Mesenteric fat pad (tissue), 1 donor: ENCODE results near the gene NF2. TPM values are rescaled to one million over a fixed set of nuclear protein-coding genes. Genes with fewer than 3 reads are reported as not detected.

Experiments
- DNase-seq: peaks from one replicate; pipeline ENCODE4 v3.0.0-alpha.2; 2020; ENCODE audit warnings: low spot score
- total RNA-seq: library from RNA; stranded (reverse); fragmentation: NEBNext Ultra II Directional; extraction: Animal tissue kit (Norgen Biotek cat#: 25700); gene quantifications from one replicate; pipeline ENCODE4 v1.2.1, GENCODE V29; 2021
- donor health status: DM: yes; HTN: yes; CAD: no.

NF2 gene
- total RNA-seq, 1 donor from 2014 or later: 34.1 TPM

DNA sequence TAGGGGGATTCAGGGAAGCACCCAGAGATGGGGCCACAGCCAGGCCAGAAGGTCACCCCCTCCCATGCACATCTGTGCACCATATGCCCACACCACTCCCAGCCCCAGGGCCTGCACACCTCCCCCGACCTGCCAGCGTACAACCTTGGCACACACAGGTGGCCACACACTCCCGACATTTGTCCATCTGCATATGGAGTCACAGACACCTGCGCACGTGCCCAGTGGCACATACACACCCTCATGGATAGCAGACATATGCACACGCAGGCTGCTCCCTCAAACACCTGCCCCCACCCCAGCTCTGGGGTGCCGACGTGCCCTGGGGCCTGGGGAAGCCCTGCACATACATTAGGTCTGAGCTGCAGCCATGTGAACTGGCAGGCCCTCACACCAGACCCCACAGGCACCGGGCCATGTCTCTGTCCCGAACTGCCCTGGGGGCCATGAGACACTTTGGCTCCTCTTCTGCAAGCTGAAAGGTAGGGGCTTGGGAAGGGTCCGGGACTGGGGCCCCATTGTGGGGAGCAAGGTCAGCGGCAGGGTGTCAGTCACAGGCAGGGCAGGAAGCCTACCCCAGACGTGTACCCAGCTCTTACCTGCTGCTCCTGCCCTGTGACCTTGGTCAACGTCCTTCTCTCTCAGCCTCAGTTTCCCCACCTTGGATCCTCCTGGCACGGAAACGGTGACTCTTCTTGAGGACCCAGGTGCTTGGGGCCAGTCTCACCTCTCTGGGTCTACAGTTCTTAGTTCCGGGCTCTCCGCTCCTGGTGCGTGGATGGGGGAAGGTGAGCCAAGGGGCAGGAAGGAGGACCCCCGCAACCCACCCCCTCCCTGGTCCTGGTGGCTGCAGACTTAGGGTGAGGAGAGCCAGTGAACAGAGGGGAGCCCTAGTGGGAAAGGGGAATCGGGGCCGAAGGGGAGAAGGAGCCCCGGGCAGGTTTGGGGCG lies 115.8 kb downstream of the NF2 start:
- DNase-seq: no peak

DNA sequence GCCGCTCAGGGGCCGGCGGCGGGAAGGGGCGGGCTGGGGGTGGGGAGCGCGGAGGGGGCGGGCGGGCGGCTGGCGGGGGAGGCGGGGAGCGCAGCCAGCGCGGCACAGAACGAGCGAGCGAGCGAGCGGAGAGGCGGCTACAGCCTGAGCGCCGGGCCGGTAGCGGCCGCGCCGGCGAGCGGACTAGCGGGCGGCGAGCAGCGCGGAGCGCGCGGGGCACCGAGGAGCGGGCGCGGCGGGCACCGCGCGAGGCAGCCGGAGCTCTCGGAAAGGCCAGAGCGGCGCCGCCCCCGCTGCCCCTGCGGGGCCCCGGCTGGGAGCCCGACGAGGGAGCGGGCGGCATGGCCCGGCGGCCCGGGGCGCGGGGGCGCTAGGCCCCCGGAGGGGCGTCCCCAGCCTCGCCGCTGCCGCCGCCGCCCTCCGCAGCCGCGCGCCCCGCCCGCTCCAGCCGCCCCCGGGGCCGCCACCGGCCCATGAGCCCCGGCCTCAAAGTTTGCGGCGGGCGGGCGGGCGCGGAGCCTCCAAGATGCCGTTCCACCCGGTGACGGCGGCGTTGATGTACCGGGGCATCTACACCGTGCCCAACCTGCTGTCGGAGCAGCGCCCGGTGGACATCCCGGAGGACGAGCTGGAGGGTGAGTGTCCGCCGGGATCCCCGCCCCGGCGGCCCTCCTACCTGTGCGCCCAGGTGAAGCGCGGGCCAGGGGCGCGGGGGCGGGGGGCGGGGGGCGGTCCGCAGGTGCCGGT lies 116.6 kb downstream of the NF2 start, which contains the start of gene CABP7:
CABP7 (plus strand) TSS at position 105 of the 747 bp plus-strand sequence; CDS start at position 527, 422 bp downstream.
- no peak for DNase-seq

DNA sequence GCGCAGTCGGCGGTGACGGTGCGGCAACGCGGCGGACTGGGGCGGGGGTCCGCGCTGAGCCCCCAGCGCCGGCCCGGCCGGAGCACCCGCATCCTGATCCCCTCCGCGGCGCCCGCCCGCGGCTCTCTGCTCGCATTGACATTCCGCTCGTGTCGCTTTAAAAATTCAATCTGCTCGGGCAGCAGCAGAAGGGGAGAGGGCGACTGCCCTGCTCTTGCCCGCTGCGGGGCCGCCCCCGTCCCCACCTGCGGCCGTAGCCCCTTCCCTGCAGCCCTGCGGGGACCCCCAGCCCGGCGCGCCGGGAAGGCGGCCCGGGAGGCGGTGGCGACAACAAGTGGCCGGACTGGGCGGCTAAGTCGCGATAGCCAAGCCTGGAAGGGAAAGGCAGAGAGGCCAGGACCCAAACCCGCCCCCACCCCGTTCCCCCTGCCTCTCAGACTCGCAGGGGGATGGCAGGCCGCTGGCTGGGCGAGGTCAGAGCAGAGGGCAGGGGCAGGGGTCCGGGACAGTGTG lies 117.4 kb downstream of the NF2 start:
- no peak for DNase-seq

DNA sequence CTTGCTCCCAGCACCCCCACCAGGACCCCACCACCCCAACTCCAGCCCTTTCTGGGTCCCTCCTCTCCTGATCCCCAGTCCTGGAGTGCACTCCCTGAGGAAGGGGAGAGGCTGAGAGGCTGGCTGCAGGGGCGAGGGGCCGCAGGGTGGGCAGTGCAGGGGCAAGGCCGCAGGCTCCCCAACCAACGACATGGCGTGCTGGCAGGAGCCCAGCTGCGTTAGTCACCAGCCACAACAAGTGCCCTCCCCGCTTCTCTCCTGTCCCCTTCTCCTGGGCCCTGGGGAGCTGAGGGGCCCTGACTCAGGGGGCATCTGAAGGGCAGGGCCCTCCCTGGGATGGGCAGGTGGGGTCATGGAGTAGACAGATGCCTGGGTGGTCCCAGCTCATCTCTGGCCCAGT lies 118.7 kb downstream of the NF2 start:
- no peak for DNase-seq

GRCh38 chr22:29722587-29722986 lies 119.2 kb downstream of the NF2 start:
- no peak for DNase-seq

- DNase-seq: no peak
Observed at GRCh38 chr22:29723766-29724165, 120.3 kb downstream of the NF2 start.

DNA sequence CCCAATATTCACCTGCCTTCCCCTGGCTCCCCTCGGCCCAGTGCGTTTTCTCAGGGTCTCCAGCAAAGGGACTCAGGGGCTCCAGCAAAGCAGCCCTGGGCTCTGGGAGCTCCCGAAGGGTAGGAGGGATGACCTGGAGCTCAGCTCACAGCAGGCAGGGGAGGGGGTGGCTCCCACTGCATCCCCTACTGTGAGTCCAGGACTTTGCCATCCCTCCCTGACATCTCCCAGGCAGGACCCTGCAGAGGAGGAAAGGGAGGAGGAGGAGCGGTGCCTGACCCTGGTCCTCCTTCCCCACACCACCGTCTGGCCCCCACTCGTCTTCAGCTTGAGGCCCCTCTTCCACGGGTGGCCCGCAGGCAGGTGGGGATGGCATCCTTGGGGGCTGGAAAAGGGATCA lies 121.4 kb downstream of the NF2 start:
- DNase-seq: no peak

GRCh38 chr22:29726106-29726505 lies 122.7 kb downstream of the NF2 start:
- DNase-seq: no peak

DNA sequence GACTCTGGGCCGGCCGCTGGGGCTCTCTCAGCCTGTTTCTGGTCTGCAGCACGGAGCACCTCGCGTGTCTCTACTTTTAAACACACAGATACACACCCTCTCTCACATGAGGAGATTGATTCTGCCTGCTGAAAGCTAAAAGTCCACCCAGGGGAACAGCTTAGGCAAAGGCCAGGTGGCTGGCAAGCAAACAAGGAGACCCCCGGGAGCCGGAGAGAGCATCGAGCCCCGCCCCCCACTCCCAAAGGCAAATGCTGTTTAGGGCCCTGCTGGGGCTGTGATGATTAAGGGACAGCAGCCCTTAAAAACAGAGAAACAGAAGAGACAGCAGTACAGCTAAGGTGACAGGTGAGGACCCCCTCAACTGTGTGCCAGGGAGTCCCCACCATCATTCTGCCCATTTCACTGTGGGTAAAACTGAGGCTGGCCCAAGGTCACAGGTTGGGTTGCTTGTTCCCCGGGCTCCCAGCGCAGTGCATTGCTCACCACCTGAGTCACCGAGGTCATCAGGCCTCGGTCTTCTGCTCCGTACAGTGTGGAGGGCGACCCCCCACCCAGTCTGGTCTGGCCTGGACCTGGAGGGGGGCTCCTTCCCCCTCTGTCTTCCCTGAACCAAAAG lies 123.2 kb downstream of the NF2 start:
- DNase-seq: no peak

GRCh38 chr22:29727131-29727523 lies 123.7 kb downstream of the NF2 start:
- DNase-seq: no peak

GRCh38 chr22:29729161-29729560 lies 125.7 kb downstream of the NF2 start:
- DNase-seq: no peak

DNA sequence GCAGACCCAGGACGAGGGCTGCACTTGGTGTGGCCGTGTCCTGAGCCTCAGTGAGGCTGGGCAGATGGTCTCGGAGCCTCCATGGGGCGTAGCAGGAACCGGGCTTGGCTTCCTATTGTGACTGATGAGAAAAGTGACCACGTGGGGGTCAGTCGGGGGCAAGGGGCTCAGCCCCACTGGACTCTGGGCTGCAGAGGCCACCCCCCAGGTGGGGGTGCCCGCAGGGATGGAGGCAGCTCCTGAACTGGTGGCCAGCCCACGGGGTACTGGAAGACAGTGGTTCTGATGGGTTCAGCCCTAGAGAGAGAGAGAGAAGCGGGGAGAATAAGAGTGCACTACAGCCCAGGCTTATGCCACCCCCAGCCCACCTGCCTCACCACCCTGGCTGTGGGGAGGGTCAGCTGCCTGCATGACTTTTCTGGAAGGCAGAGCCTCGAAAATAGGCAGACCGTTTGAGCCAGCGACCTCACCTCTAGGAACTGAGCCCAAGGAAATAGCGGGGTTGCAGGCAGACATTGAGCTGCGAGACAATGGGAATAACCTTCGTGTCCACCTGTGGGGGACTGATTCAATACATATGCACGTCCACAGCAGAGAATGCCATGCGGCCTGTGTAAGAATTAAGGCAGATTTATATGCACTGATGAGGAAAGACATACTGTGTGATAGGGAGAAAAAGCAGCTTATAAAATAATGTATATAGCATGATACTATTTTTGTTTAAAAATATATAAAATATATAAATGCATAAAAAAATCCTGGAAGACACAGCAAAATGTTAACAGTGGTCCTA lies 127.8 kb downstream of the NF2 start:
- DNase-seq: no peak

- DNase-seq: no peak
Observed at GRCh38 chr22:29732883-29733282, 129.4 kb downstream of the NF2 start.

DNA sequence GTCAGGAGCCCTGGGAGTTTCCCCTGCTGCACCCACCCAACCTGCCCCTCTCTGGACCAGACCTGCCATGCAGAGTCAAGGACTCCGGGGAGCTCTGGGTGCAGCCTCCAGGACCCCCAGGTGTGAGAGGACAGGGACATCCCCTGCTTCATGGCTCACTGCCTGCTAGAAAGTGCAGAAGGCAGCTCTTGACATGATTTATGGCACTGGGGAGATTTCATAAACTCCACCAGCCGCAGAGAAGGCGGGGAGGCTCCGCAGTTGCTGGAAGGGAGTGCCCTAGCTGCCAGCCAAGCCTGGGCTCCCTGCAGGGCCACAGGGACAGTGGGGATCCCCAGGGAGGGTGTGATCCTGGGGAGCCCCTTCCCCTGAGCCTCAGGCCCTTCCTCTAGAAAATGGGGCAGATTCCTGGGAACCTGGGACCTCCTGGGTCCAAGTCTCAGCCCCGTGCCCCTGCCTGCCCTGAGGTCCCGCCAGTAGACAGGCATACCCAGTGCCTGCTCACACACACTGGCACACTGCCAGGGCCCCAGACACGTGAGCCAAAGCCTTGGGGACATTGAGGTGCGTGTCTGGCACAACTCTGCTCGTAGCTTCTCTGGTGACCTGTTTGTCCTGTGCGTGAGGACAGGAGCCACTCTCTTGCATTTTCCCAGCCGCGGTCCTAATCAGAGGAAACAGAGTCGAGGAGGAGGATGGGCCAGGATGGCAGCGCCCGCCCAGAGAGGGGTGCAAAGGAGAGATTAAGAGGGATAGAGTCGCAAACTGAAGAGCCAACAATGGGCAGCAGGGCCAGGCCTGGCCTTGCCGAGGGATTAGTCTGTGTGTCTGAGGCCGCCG lies 130.1 kb downstream of the NF2 start:
- no peak for DNase-seq

- no peak for DNase-seq
Observed at GRCh38 chr22:29734406-29734805, 131.0 kb downstream of the NF2 start.

DNA sequence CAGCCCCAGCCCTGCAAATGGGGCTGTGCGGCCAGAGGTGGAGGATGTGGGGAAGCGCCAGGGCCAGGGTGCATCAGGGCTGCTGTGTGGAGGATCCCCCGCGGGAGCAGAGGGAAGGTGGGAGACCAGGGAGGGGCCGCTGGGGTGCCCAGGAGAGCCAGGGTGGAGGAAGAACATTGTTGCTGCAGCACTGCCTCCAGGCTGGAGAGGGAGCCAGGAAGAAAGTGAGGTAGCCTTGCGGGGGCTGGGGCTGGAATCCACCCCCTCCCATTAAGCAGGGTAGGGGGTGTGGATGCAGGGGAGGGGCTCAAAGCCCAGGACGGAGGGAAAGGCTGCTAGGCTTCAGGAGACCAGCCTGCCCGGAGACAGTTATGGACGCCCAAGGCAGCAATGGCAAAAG lies 131.4 kb downstream of the NF2 start:
- no peak for DNase-seq

DNA sequence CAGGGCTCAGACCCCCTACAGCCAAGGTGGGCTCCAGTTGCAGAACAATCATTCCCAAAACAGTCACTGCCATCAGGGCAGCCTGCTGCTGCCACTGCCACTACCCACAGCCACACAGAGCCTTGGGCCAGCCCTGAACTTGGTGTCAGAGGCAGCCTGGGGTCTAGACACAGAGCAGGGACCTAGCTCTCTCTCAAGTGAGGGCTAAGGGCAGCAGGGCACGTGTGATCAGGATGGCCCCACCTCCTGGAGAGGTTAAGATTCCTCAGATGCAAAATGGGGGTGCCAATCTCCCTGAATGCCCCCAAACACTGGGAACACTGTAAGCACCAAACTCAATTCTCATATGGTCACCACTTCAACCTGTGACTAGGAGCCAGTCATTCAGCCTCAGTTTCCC lies 132.0 kb downstream of the NF2 start:
- no peak for DNase-seq

- DNase-seq: no peak
Observed at GRCh38 chr22:29737251-29738117, 134.1 kb downstream of the NF2 start.
